ENCODE data around the gene PTGES. TPM values are rescaled to one million over a fixed set of nuclear protein-coding genes. Genes with fewer than 3 reads are reported as not detected.
"Not testable (repeated sequence)": the region's sequence is repeated elsewhere in the genome, so short reads cannot be mapped to it uniquely, and the experiment has no call there.

Gene PTGES
- total and polyA plus RNA-seq, 3 experiments from 2014 or later, result not detected

DNA sequence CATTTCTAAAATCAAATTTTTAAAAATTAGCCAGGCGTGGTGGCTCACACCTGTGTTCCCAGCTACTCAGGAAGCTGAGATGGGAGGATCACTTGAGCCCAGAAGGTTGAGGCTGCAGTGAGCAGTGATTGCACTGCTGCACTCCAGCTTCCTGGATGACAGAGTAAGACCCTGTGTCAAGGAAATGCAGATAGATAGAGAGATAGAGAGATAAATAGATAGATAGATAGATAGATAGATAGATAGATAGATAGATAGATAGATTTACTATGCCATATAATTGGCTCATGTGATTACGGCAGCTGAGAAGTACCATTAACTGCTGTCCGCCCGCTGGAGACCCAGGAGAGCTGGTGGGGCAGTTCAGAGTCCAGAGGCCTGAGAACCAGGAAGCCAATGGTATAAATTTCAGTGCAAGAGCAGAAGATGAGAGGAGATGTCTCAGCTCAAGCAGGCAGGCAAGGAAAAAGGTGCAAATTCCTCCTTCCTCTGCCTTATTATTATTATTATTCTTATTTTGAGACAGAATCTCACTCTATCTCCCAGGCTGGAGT, 13.0 kb upstream of the PTGES start:
- CTCF ChIA-PET, result interaction anchor here (1.4 to 1.5 kb wide), 2 partner anchors 24 to 28 kb away, joined by 3 read pairs; no protein-coding TSS in a partner anchor
- POLR2A ChIA-PET, result no interaction called here
- no peak overlapping the region for H3K27ac Mint-ChIP-seq
- no peaks in the 10 kb centered on the region for H3K9me3 Mint-ChIP-seq
- Histone ChIP-seq H3K4me3 (ENCODE audit: low read length) (no peak overlapping the region), H3K4me1 (ENCODE audit: insufficient read depth, low read length) (no peaks in the 10 kb centered on the region), H3K36me3 (ENCODE audit: insufficient read depth, low read length) (no peaks in the 10 kb centered on the region), H3K27ac (ENCODE audit: low read depth, low read length) (no peak overlapping the region), H3K9me3 (ENCODE audit: low read length) (no peaks in the 10 kb centered on the region), H3K27me3 (ENCODE audit: insufficient read depth, low read length, poor library complexity, severe bottlenecking) (no peaks in the 10 kb centered on the region)
- H3K36me3 Mint-ChIP-seq, result no peaks in the 10 kb centered on the region
- DNase-seq, result no peak
- no peak overlapping the region for H3K4me3 Mint-ChIP-seq
- peaks cover 3 to 9% of the 10 kb centered on the region in 2 donors for H3K27me3 Mint-ChIP-seq
- H3K4me1 Mint-ChIP-seq, result no peaks in the 10 kb centered on the region

DNA sequence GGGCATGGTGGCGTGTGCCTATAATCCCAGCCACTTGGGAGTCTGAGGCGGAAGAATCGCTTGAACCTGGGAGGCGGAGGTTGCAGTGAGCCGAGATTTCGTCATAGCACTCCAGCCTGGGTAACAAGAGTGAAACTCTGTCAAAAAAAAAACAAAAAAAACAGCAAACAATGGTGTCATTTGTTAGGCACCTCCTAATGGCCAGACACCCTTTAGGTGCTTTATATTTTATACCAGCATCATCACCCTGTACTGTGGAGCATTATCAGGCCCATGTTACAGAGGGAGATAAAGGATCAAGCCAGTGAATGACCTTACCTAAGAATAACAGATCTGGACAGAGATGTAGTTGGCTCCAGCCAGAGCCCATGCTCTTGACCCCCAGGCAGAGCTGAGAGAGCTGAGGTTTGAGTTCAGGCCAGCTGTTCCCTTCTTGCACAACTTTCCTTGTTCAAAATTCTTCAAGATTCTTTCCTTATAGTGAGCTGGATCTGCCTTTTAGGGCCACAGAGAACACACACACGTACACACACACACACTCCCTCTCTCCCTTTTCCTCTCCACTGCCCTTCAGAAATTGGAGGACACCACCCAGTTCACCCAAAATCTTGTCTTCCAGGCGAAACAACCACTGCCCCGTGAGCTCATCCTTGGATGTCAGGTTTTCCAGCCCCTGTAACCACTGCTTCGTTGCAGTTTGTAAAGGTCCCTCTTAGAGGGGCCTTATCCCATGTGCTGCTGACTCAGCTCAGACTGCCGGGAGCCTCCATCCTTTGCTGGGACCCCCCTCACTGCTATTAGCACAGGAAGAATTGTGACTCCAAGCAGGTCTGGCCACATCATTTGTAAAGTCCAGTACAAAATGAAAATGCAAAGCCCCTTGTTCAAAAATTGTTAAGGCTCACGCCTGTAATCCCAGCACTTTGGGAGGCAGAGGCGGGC, 10.4 kb upstream of the PTGES start:
- CTCF ChIA-PET, result interaction anchor here (0.8 to 1.2 kb wide), 2 partner anchors 18 to 21 kb away, joined by 3 to 4 read pairs; no protein-coding TSS in a partner anchor
- no peaks in the 10 kb centered on the region for H3K9me3 Mint-ChIP-seq
- DNase-seq, result no peak
- H3K27me3 ChIP-seq (ENCODE audit: insufficient read depth, low read length, poor library complexity, severe bottlenecking), result no peaks in the 10 kb centered on the region
- H3K4me3 ChIP-seq (ENCODE audit: low read length), result no peak overlapping the region
- H3K27ac Mint-ChIP-seq, result peak overlapping the region in 2 of 8 donors; percentile 43 to 55
- no peaks in the 10 kb centered on the region for H3K36me3 Mint-ChIP-seq
- peaks cover 5 to 7% of the 10 kb centered on the region in 2 donors for H3K27me3 Mint-ChIP-seq
- H3K4me1 ChIP-seq (ENCODE audit: insufficient read depth, low read length), result no peaks in the 10 kb centered on the region
- no peaks in the 10 kb centered on the region for H3K9me3 ChIP-seq (ENCODE audit: low read length)
- POLR2A ChIA-PET, result no interaction called here
- no peaks in the 10 kb centered on the region for H3K36me3 ChIP-seq (ENCODE audit: insufficient read depth, low read length)
- no peak overlapping the region for H3K4me3 Mint-ChIP-seq
- peaks cover 0 to 1% (median 0%) of the 10 kb centered on the region in 3 donors for H3K4me1 Mint-ChIP-seq
- no peak overlapping the region for H3K27ac ChIP-seq (ENCODE audit: low read depth, low read length)

DNA sequence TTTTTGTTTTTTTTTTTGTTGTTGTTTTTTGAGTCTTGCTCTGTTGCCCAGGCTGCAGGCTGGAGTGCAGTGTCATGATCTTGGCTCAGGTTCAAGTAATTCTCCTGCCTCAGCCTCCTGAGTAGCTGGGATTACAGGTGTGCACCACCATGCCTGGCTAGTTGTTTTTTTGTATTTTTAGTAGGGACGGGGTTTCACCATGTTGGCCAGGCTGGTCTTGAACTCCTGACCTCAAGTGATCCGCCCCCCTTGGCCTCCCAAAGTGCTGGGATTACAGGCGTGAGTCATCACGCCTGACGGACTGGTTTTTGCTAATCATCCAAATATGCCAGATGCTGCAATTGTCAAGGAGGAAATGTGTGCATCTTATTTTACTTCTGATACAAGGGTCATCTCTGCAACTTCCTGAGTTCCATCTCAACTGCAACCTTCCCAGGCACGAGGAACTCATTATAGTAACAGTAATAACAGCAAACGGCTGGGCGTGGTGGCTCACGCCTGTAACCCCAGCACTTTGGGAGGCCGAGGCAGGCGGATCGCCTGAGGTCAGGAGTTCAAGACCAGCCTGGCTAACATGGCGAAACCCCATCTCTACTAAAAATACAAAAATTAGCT, 9.6 kb upstream of the PTGES start:
- ChIA-PET POLR2A (interaction anchor here (0.7 kb wide), 1 partner anchor 29 kb away, joined by 3 read pairs; no protein-coding TSS in a partner anchor), CTCF (interaction anchor here (0.8 to 1.6 kb wide), 2 partner anchors 14 to 21 kb away, joined by 3 to 4 read pairs; no protein-coding TSS in a partner anchor)
- not testable (repeated sequence) for H3K4me1 Mint-ChIP-seq; DNase-seq; H3K36me3 ChIP-seq (ENCODE audit: insufficient read depth, low read length); H3K9me3 Mint-ChIP-seq; H3K36me3 Mint-ChIP-seq; H3K27ac ChIP-seq (ENCODE audit: low read depth, low read length); H3K9me3 ChIP-seq (ENCODE audit: low read length); H3K4me3 ChIP-seq (ENCODE audit: low read length); H3K4me1 ChIP-seq (ENCODE audit: insufficient read depth, low read length); H3K27me3 Mint-ChIP-seq; H3K27me3 ChIP-seq (ENCODE audit: insufficient read depth, low read length, poor library complexity, severe bottlenecking)
- Mint-ChIP-seq H3K27ac (peak overlapping the region in 1 of 8 donors; percentile 51), H3K4me3 (peak overlapping the region in 1 of 7 donors; percentile 36)

DNA sequence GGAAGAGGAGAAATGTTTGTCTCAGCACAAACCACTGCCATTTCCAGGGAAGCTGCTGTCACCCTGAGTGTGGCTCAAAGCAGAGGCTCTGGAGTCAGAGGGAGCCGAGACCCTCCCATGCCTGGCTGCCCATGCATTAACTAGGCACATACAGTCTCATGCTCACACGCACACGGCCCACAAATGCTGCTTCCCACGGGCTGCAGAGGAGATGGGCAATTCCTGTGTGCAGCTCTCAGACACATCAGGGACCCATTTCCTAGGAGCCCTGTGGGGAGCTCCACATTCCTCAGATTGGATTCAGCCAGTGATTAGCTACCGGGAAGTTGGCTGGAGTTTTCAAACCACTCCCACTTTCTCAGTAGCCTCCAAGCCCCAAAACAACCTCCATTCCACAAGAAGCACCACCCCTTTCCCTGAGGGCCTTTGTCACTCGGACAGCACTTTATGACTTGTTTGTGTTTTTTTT, 9.1 kb upstream of the PTGES start:
- POLR2A ChIA-PET, result interaction anchor here (0.7 kb wide), 1 partner anchor 28 kb away, joined by 3 read pairs; no protein-coding TSS in a partner anchor
- no peak overlapping the region for H3K27ac Mint-ChIP-seq

DNA sequence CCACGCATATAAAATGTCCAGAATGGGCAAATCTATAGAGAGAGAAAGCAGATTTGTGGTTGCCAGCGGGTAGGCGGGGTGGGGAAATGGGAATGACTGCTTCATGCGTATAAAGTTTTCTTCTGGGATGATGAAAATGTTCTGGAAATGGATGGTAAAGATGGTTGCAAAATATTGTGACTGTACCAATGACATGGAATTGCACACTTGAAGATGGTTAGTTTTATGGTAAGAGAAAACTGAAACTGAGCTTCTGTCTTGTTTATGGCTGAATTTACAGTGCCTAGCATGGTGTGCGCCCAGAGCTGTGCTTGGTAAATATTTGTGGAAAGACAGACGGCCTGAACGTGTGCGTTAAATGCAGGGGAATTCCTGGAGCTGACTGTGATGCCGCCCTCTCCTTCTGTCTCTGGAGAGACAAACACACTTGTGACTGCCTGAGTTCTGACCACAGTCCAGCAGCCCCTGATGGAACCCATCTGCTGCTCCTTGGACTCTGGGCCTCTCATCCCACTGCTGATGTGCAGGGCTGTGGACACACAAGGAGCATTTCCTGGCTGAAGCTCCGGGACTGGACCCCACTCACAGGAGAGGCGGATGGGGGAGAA, 8.6 kb upstream of the PTGES start:
- POLR2A ChIA-PET, result no interaction called here
- H3K4me3 Mint-ChIP-seq, result no peak overlapping the region
- no peaks in the 10 kb centered on the region for H3K9me3 Mint-ChIP-seq

More for the DNA sequence above, 9.1 kb upstream of the PTGES start:
- Mint-ChIP-seq H3K4me3 (no peak overlapping the region), H3K27me3 (peaks cover 5 to 8% of the 10 kb centered on the region in 2 donors), H3K9me3 (no peaks in the 10 kb centered on the region), H3K36me3 (no peaks in the 10 kb centered on the region), H3K4me1 (peaks cover 4 to 8% (median 5%) of the 10 kb centered on the region in 3 donors)
- H3K9me3 ChIP-seq (ENCODE audit: low read length), result no peaks in the 10 kb centered on the region
- H3K27ac ChIP-seq (ENCODE audit: low read depth, low read length), result no peak overlapping the region
- CTCF ChIA-PET, result interaction anchor here (1.6 kb wide), 1 partner anchor 14 kb away, joined by 3 read pairs; no protein-coding TSS in a partner anchor
- no peaks in the 10 kb centered on the region for H3K27me3 ChIP-seq (ENCODE audit: insufficient read depth, low read length, poor library complexity, severe bottlenecking)
- H3K4me1 ChIP-seq (ENCODE audit: insufficient read depth, low read length), result peaks cover 4% of the 10 kb centered on the region
- H3K4me3 ChIP-seq (ENCODE audit: low read length), result no peak overlapping the region
- DNase-seq, result no peak
- no peaks in the 10 kb centered on the region for H3K36me3 ChIP-seq (ENCODE audit: insufficient read depth, low read length)

DNA sequence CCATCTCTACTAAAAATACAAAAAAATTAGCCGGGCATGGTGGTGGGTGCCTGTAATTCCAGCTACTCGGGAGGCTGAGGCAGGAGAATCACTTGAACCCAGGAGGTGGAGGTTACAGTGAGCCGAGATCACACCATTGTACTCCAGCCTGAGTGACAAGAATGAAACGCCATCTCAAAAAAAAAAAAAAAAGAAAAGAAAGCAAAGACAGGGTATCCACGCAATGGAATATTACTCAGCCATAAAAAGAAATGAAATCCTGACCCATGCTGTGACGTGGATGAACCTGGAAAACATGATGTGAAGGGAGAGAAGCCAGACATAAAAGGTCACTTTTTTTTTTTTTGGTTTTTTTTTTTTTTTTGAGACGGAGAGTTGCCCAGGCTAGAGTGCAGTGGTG, 7.9 kb upstream of the PTGES start:
- H3K36me3 Mint-ChIP-seq; H3K9me3 ChIP-seq (ENCODE audit: low read length); H3K36me3 ChIP-seq (ENCODE audit: insufficient read depth, low read length); H3K27me3 ChIP-seq (ENCODE audit: insufficient read depth, low read length, poor library complexity, severe bottlenecking); POLR2A ChIA-PET; H3K4me3 Mint-ChIP-seq; H3K4me1 ChIP-seq (ENCODE audit: insufficient read depth, low read length); H3K9me3 Mint-ChIP-seq; H3K27ac Mint-ChIP-seq; H3K27me3 Mint-ChIP-seq; DNase-seq; H3K4me3 ChIP-seq (ENCODE audit: low read length); H3K27ac ChIP-seq (ENCODE audit: low read depth, low read length); H3K4me1 Mint-ChIP-seq: not testable (repeated sequence)
- CTCF ChIA-PET, result interaction anchor here (1.6 kb wide), 1 partner anchor 15 kb away, joined by 3 read pairs; no protein-coding TSS in a partner anchor

More for the DNA sequence above, 8.6 kb upstream of the PTGES start:
- Histone ChIP-seq H3K9me3 (ENCODE audit: low read length) (no peaks in the 10 kb centered on the region), H3K36me3 (ENCODE audit: insufficient read depth, low read length) (no peaks in the 10 kb centered on the region), H3K4me1 (ENCODE audit: insufficient read depth, low read length) (peaks cover 5% of the 10 kb centered on the region), H3K27me3 (ENCODE audit: insufficient read depth, low read length, poor library complexity, severe bottlenecking) (no peaks in the 10 kb centered on the region), H3K4me3 (ENCODE audit: low read length) (no peak overlapping the region), H3K27ac (ENCODE audit: low read depth, low read length) (no peak overlapping the region)
- CTCF ChIA-PET, result interaction anchor here (1.6 kb wide), 1 partner anchor 15 kb away, joined by 3 read pairs; no protein-coding TSS in a partner anchor
- Mint-ChIP-seq H3K4me1 (peaks cover 5 to 10% (median 6%) of the 10 kb centered on the region in 3 donors), H3K27me3 (peaks cover 4 to 8% of the 10 kb centered on the region in 2 donors), H3K27ac (no peak overlapping the region), H3K36me3 (no peaks in the 10 kb centered on the region)
- no peak for DNase-seq

DNA sequence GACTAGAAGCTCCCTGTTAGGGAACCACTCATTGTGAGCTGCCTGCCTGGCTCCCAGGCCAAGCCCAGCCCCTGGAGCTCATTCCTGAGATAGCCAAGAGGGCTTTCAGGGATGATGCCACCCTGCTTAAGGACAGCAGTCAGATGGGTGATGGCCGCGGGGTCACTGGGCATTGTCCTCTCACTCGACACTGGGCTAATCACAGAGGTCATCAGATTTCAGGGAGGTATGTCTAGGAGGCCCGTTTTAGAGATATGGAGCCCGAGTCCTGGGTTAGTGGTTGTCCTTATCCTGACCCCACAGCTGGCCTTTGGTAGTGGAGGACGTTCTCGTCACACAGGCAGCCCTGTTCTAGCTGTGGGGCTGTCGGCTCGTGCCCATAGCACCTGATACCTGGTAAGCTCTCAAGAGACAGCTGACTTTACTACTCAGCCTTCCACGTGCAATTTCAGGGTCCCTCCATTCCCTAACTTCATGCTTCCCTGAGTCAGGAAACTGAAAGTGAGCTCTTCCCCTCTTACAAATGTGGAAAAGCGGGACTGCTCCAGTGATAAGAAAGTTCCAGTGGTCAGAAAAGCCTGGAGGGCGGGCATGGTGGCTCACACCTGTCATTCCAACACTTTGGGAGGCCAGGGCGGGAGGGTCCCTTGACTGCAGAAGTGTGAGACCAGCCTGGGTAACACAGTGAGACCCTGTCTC, 7.1 kb upstream of the PTGES start:
- Histone ChIP-seq H3K36me3 (ENCODE audit: insufficient read depth, low read length) (no peaks in the 10 kb centered on the region), H3K27ac (ENCODE audit: low read depth, low read length) (no peak overlapping the region), H3K27me3 (ENCODE audit: insufficient read depth, low read length, poor library complexity, severe bottlenecking) (no peaks in the 10 kb centered on the region), H3K9me3 (ENCODE audit: low read length) (no peaks in the 10 kb centered on the region), H3K4me3 (ENCODE audit: low read length) (no peak overlapping the region), H3K4me1 (ENCODE audit: insufficient read depth, low read length) (peaks cover 5% of the 10 kb centered on the region)
- Mint-ChIP-seq H3K9me3 (no peaks in the 10 kb centered on the region), H3K4me3 (no peak overlapping the region), H3K27me3 (peaks cover 5 to 8% of the 10 kb centered on the region in 2 donors), H3K36me3 (no peaks in the 10 kb centered on the region), H3K4me1 (peaks cover 5 to 10% (median 6%) of the 10 kb centered on the region in 3 donors), H3K27ac (no peak overlapping the region)
- DNase-seq, result no peak
- POLR2A ChIA-PET, result no interaction called here
- CTCF ChIA-PET, result interaction anchor here (1.4 kb wide), 2 partner anchors 22 to 24 kb away, joined by 3 to 9 read pairs; no protein-coding TSS in a partner anchor
